Kidney capillary endothelial cell (primary cell): Measurements from ENCODE around the gene GRM7.

Experiments
- DNase-seq: peaks from one replicate; pipeline ENCODE4 v3.0.0-alpha.2; 2018; ENCODE audit warnings: low spot score

Gene GRM7

GRCh38 chr3:7657214-7658112 is 796.5 kb downstream of the GRM7 start:
- no peak for DNase-seq

GRCh38 chr3:7658294-7658693 is 797.4 kb downstream of the GRM7 start:
- no peak for DNase-seq

GRCh38 chr3:7659079-7659478 is 798.2 kb downstream of the GRM7 start:
- no peak for DNase-seq

GRCh38 chr3:7663771-7664170 is 802.9 kb downstream of the GRM7 start:
- DNase-seq, result no peak

GRCh38 chr3:7667774-7668173 is 806.9 kb downstream of the GRM7 start:
- no peak for DNase-seq

- no peak for DNase-seq
Measured at GRCh38 chr3:7669641-7670040, 808.7 kb downstream of the GRM7 start.

GRCh38 chr3:7678521-7678920 is 817.6 kb downstream of the GRM7 start:
- no peak for DNase-seq

- no peak for DNase-seq
Measured at GRCh38 chr3:7682822-7683229, 821.9 kb downstream of the GRM7 start.

- DNase-seq, result no peak
Measured at GRCh38 chr3:7683426-7683825, 822.5 kb downstream of the GRM7 start.

GRCh38 chr3:7684182-7684715 is 823.3 kb downstream of the GRM7 start:
- no peak for DNase-seq

- DNase-seq, result no peak
Measured at GRCh38 chr3:7687428-7688147, 826.7 kb downstream of the GRM7 start.

- no peak for DNase-seq
Measured at GRCh38 chr3:7692866-7693265, 832.0 kb downstream of the GRM7 start.

GRCh38 chr3:7693976-7694375 is 833.1 kb downstream of the GRM7 start:
- no peak for DNase-seq

GRCh38 chr3:7695049-7695448 is 834.1 kb downstream of the GRM7 start:
- DNase-seq, result no peak

GRCh38 chr3:7696320-7696719 is 835.4 kb downstream of the GRM7 start:
- no peak for DNase-seq

GRCh38 chr3:7697548-7697947 is 836.6 kb downstream of the GRM7 start:
- DNase-seq, result no peak

GRCh38 chr3:7700539-7700938 is 839.6 kb downstream of the GRM7 start:
- no peak for DNase-seq

GRCh38 chr3:7700977-7701376 is 840.1 kb downstream of the GRM7 start:
- DNase-seq, result no peak

- DNase-seq, result peak; percentile 77
Measured at GRCh38 chr3:7707187-7707586, 846.3 kb downstream of the GRM7 start.

- DNase-seq, result no peak
Measured at GRCh38 chr3:7709376-7710082, 848.6 kb downstream of the GRM7 start.

GRCh38 chr3:7710284-7710683 is 849.4 kb downstream of the GRM7 start:
- DNase-seq, result no peak

GRCh38 chr3:7713724-7714123 is 852.8 kb downstream of the GRM7 start:
- no peak for DNase-seq
